HG02610 (cell line): Measurements from ENCODE around the gene URB1.
"Not testable (repeated sequence)": the region's sequence is repeated elsewhere in the genome, so short reads cannot be mapped to it uniquely, and the experiment has no call there.

Experiments
- ATAC-seq: cut with Tn5 transposase; IDR thresholded peaks from one replicate; pipeline ENCODE4 v1.9.1; 2021; ENCODE audit warnings: mild to moderate bottlenecking, moderate library complexity; ENCODE audit not compliant: unreplicated experiment

The URB1 gene

DNA sequence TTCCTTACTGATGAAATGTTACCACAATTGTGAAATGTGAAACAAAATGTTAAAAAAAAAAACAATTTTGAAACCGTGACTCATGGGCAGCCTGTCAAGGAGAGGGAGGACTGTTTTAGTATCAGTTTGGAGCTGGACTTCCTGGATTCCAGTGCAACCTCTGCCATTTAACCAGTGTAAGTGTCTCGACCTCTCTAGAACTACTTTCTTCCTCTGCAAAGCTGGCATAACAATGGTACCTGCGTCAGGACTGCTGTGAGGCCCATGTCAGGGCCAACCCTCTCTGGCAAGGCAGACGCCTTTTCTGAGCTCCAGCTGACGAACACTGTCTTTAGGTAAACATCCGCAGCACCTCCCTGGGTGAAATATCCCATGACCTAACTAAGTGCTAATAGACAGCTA, 20.9 kb downstream of the URB1 start:
- ATAC-seq: no peak

DNA sequence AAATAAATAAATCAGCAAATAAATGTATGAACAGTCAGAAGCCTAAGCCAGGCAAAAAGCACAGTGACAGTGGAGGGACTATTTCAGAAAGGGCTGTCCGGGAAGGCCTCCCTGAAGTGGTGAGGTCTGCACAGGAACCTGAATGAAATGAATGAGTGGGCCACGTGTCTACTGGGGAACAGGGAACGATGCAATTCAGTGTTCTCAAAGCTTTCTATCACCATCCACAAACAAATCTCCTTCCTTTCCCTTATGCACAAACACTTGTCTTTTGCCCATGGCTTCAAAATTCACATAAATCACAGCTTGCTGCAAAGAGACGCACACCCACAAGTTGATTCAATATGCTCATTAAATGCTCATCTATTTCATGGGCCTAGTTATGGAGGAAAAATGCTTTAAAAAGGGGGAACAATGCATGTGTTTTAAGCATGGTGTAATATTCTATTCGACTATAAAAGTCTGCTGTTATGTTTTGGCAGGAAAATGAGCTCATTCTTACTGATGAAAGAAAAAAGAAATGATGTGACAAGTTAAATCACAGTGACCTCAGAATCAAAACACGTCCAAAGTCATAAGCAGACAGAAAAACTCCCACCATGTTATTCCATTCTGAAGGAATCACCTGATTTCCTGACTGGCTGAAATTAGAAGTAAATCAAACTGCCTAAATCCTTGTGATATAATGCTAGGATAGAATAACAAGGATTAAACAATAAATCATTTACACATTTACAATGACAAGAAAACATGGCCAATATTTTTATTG, 21.6 kb downstream of the URB1 start:
- no peak for ATAC-seq

DNA sequence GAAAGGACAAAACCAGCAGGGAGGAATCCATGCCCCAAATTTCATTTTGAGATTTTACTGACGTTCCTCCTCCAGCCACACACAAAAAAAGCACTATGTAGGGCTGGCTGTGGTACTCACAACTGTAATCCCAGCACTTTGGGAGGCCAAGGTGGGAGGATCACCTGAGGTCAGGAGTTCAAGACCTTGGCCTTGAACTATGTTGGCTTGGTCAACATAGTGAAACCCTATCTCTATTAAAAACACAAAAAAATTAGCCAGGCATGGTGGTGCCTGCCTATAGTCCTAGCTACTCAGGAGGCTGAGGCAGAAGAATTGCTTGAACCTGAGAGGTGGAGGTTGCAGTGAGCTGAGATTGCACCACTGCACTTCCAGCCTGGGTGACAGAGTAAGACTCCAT, 23.9 kb downstream of the URB1 start:
- not testable (repeated sequence) for ATAC-seq

DNA sequence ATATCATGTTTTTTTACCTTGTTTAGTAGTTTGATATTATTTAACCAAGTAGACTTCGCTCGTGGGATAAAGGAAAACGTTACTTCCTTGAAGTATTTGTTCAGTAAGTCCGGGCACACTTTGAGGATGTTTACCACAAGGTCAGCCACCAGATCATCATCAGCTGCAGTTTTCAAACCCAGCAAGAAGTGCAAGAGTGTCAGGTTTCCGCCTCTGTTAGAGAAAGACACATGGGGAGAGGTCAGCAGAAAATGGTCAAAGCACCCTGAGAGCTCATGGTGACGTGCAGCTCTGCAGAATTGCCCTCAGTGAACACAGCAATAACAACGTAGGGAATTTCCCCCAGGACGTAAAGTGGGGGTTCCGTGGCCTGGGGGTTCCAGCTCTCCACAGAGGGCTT, 24.4 kb downstream of the URB1 start:
- ATAC-seq: no peak

DNA sequence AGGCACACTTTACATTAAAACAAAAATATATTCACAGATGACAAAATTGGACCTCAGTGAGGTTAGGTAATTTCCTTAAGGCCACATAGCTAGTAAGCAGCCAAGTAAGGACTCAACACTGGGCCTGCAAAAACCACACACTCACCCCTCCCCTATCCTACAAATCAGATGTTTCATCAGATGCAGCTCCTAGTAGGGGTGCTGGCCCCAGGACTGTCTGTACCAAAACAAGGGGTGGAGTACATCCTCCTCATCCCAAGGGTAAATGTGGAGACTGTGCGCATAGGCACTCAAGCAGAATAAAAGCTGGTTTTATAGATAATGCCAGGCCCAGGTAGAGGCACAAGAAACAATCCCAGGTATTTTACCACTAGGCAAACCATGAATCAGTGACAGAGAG, 25.7 kb downstream of the URB1 start:
- ATAC-seq: no peak

DNA sequence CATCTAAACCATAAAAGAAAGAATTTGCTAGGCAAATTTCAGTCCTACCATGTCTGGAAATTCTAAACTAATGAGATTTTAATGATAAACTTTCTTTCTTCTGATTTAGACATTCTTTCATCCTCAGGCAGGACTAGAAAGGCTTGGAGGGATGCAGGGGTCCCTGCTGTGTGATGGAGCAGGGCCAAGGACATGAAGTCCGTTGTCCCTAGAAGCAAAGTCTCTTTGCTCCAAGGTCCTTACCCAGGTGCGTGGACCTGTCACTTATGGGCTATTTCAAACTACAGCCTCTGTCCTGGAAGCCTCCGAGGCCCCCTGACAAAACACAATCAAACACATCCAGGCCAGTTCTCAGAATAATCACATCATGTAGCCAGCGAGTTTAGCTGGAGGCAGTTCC, 26.6 kb downstream of the URB1 start:
- ATAC-seq: no peak

DNA sequence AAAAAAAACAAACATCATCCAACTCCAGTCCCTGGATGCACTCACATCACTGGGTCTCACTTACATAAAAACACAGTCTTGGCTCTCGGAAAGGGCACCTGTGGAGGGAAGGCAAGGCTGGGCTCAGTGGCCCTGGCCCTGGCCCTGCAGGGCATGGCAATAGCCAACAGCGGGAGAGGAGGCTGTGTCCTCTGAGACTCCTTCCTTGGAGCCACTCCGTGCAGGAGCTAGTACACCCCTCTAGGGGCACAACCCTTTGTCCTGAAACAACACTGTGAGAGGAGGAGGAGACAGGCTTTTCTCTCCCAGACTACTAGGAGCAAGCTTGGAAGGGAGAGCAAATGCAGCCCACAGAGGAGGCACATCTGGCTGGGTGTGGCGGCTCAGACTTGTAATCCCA, 28.0 kb downstream of the URB1 start:
- ATAC-seq: no peak

DNA sequence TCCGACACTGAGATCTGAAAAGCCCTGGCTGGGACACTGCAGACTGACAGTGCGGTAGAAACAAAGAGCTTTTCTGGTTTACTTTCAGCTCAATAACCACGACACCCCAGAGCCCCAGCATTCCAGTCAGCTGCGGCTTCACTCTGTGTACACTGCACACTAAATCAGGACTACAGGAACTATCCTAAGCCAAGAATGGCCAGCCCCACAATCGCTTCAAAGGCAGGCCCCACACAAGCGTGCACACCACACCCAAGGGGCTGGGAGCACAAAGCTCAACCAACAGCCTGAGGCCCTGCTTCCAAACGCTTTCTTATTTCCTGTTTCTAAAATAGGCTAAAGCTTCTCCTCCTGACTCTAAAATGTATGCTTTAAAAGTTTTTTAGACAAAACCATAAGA, 28.4 kb downstream of the URB1 start:
- ATAC-seq: no peak

DNA sequence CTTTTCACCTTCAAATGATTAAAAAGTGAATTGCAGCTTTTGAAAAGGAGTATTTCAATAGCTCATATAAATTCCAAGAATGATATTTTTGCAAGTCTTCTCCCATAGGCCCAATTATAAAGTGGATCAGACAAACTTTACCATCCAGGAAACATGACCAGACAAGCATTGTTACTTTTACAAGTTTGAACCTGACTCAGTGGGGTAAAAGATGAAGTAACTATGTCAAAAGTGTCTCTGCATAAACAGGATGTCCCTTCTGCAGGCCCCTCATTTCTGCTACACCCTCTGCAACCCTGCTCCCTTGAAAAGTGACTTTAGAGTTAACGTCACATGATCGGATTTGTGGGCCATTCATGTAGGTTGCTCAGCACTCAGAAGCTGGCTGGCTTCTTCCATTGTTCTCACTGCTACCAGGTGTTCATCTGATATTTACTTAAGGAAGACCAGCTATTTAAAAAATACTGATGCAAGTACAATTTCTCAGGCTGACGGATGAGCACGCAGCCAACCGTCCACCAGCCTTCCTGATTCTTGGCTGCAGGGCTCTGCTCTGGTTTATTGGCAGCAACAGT, 32.3 kb downstream of the URB1 start:
- no peak for ATAC-seq

DNA sequence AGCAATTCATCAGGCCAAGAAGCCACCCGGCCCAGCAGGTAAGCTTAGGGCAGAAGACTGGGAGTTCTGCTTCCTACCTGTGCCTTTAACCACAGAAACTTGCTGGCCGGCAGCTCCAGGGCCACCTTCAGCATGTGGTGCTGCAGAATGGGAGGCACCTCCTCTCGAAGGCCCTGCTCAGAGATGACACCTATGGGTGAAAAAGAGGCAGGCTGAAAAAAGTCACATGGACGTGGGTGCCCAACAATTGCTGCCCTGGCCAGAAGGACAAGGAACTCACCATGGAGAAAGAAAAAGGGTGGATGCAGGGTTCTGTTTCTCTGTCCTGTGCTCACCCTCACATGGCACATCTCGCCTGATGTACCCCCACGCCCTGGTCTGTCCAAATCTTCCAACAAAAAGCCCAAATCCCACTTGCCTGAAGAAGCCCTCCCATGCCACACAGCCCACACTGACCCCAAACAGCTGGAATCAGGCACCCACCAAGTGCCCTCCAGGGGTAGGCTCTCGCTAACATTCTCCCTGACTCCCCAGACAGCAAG, 33.0 kb downstream of the URB1 start:
- no peak for ATAC-seq

DNA sequence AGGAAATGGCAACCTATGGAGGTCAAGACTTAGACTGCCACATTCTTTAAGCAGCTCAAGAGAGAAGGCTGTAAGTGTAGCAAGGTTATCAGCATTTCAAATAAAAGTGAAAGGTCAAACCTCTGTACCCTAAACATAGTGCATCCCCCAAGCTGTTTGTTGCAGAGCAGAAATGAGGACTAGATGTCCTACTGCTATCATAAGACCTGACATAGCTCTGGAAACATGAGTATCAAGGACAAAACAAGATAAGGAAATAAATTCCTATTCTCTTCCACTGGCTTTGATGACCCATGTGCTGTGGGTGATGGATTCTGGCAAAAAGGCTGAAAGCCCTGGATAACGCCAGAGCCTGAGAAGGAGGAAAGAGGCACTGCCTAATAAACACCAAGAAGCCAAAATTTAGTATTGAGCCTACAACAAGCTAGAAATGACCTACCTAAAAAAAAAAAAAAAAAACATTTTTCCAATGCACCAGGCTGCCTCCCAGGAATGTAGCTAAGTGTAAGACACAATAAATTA, 35.9 kb downstream of the URB1 start:
- ATAC-seq: no peak

DNA sequence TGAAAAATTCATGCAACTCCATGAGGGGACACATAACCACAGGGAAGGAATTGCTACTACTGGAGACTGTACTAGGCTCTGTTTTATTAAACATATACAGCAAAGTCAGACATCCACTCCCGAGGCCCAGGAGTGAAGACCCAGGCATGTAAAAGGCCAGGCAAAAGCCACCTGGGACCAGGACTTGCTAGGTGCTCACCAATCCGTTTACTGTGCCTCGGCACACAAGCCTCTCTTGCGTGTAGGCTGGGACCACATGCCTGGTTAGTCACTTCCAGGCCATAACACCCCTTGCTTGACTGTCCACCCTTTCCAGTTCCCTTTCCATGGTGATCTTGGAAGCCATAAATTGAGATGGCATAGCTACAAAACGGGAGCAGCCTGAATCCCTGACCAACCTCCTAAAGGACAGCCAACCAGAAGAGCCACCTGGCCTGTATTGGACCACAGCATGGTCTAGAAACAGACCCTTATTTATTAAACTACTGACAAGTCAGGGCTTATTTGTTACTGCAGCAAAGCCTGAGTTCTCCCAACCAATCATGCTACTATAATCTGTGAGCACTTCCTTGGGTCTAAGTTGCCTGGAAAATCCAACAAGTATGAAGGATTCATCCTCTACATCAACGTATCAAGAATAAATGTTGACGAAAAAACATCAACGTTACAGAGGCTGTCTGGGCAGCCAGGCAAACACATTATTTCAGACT, 39.7 kb downstream of the URB1 start:
- ATAC-seq: no peak

DNA sequence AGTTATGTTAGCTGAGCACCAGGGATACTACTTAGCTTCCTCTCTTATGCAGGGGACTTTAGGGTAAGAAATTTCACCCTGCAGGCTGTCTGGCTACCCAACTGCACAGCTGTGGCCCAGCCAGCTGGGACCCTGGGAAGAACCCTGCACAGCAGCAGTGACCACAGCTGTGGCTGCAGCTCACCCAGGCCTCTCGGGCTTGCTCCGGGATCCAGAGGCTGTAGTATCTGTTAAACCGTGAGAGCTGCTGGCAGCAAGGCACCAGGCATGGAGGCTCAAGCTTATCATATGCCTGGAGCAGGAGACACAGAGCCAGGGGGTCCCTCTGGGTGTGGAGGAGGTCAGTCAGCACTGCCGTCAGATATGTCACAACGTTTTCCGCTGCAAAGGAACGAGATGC, 40.3 kb downstream of the URB1 start:
- ATAC-seq: no peak

DNA sequence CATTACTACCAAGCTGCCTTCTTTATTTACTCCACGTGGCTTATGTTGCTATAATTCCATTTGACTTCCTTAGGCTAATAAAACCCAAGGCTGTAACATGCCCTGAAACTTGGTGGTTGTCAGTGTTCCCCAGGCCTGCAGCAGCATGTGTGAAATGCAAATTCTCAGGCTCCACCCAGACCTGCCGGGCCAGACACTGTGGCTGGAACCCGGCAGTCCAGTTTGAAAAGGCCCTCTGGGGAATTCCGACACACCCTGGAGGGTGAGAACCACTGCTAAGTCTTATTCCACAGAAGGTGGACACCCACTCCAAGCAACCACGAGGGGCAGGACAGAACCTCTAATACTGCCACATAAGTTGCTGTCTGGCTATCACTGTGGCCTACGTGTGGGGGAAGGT, 41.4 kb downstream of the URB1 start:
- ATAC-seq: no peak

DNA sequence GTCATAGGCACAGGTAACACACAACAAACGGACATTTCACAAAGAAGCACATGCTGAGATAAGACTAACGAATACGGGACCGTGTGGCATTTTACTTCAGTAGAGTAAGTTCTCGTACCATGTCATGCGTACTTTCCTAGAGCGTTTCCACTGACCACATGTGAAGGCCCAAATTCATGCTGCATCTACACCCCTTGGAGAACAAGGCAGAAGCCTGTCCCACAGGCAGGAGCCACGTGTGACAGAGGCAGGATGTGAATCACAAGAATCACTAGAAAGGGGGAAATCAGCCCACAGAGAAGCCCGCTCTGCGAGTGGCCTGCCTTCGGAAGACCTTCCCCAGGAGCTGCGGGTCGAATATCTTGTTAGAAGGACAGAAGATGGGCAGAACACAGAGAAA, 41.8 kb downstream of the URB1 start:
- ATAC-seq: no peak

DNA sequence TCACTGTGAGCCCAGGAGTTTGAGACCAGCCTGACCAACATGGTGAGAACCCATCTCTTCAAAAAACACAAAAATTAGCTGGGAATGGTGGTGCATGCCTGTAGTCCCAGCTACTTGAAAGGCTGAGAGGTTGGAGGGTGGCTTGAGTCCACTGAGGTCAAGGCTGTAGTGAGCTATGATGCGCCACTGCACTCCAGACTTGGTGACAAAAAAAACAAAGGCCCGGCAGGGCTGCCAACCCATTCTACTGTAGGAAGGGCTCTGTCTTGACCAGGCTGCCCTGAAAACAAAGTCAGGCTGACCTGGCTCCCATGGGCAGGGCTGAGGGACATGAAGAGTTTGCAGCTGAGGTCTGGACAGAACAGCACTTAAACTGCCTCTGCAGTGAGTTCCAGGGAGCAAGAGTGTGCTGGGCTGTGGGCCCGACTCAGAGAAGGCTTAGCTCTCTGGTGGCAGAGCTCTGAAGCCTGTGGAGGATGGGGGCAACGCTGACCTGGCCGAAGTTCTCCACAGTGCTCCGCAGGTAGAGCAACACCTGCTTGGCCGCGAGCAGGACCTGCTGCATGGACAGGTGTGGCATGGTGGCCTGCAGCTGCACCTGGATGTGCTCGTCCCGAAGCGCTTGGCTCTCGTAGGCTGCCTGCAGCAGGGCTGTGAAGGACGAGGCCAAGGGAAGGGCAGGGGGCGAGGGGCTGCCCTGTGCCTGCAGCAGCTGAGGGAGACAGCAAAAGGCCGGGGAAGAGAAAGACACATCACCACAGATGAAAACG, 42.4 kb downstream of the URB1 start:
- ATAC-seq: no peak

DNA sequence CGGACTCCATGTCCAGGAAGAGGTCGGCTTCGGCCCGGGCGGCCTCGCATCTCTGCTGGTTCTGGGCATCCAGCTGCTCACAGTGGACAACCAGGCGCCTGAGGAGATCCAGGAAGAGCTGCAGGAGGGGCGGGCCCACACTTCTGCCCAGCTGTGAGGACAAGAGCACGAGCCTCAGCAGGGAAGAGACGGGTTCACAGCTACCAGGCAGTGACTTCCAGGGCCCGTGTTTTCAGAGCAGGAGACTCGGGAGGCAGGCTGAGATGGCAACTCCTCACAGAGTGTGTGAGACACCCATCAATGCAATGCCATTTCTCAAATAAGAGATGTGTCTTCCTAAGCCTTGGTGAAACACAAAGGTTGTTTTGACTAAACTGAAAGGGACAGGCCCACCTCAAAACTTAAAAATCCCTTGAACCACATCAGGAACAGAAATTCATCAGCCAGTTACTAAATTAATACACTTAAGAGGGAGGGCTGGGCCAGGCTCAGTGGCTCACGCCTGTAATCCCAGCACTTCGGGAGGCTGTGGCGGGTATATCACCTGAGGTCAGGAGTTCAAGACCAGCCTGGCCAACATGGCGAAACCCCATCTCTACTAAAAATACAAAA, 43.4 kb downstream of the URB1 start:
- ATAC-seq: no peak

DNA sequence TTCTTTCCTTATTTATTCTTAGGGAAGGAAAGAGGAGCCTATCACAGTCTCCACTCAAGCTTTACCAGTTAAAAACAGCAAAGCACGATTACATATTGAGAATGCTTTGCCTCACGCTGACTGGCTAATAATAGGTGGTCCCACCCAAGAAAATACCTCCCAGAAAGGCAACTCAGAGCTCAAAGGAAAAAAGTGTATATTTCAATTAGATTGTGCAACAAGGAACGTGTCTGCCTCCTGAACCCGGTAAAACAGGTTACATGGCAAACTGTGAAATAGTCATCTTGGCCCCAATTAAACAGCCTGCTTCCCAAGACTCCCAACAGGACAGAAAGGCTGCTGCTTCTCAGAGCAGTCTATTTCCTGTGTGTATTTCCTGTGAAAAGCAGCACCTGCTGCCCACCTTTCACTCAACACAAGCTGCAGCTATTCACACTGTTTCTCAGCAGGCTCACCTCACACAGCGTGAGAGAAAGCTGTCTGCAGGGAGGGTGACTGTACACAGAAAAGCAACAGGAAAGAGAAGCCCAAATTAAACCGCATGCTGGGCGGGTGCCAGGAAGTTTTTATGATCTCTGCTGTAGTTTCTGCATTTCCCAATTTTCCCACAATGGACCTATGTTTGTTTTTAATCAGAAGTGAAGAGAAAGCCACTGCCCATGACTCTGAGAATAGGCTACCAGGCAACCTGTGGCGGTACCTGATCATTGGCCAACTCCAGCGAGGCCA, 44.0 kb downstream of the URB1 start:
- ATAC-seq: no peak

DNA sequence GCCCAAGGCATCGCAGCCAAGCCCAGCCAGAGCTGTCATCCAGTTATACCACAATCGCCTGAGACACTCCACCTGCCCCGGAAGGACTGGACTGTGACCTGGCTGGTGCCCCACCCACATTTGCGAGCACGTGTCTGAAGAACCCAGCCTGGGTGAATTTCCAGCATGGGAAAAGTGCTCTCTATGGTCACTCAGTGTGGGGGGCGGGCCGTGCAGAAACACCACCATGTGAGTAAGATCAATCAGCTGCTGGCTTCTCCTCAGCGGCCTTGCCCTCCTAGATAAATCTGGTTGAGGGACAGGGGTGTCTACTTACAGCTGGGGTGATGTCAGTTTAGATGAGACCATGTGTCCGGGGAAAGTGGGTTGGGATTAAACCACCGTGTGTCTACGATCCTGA, 44.8 kb downstream of the URB1 start:
- no peak for ATAC-seq

DNA sequence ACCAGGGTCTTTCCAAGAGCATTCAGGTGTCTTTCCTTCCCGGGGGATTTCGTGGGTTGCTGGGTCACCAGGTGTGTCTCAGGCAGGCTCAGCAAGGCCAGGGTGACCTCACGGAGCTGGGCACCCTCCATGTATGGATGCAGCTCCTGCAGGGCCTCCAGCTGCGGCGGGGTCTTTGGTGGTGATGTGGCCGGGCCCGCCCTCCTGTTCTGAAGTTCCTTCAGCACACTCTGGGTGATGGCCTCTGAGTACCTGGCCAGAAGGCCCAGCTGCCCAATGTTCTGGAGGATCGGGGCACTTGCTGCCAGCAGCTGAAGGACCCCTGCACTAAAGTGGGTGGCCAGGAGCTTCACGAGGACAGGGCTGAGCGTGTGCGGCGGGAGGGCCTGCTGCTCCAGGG, 45.5 kb downstream of the URB1 start:
- no peak for ATAC-seq
